Upper lobe of right lung (tissue), 1 donor: ENCODE measurements around the gene JAZF1. TPM values are rescaled to one million over a fixed set of nuclear protein-coding genes. Genes with fewer than 3 reads are reported as not detected.

Source experiments
- ATAC-seq: fragments of 200-7000 bp; cut with Tn5 transposase; one replicate; pipeline ENCODE4 v1.9.1; 2020; ENCODE audit warnings: mild to moderate bottlenecking, moderate library complexity
- DNase-seq: peaks from one replicate; pipeline ENCODE4 v3.0.0-alpha.2; 2020
- H3K27ac ChIP-seq: fragments of 200-600 bp; one replicate; pipeline ENCODE4 v1.8.0; 2022
- H3K27me3 ChIP-seq: fragments of 200-600 bp; one replicate; pipeline ENCODE4 v1.8.0; 2022; ENCODE audit warnings: mild to moderate bottlenecking
- H3K36me3 ChIP-seq: fragments of 200-600 bp; one replicate; pipeline ENCODE4 v1.8.0; 2022
- H3K4me1 ChIP-seq: fragments of 200-600 bp; one replicate; pipeline ENCODE4 v1.8.0; 2022
- H3K4me3 ChIP-seq: fragments of 200-600 bp; one replicate; pipeline ENCODE4 v1.8.0; 2022; ENCODE audit warnings: mild to moderate bottlenecking
- H3K9me3 ChIP-seq: fragments of 200-600 bp; one replicate; pipeline ENCODE4 v1.8.0; 2022
- CTCF ChIP-seq: fragments of 200-600 bp; IDR thresholded peaks from one replicate; pipeline ENCODE4 v1.8.0; 2022; ENCODE audit warnings: antibody characterized with exemption
- intact Hi-C: fragments of 100-400 bp; cut with DNase I; formaldehyde crosslinking; loops from one replicate; pipeline ENCODE4 v1.11.0; 2022
- total RNA-seq: library from RNA; stranded (reverse); fragmentation: NEBNext Ultra II Directional; extraction: Animal tissue kit (Norgen Biotek cat#: 25700); gene quantifications from one replicate; pipeline ENCODE4 v1.2.1, GENCODE V29; 2021
- donor health status: DM: no; HTN: yes; CAD: no; lungs with severe emphysema.

JAZF1 gene
- total RNA-seq, 1 donor from 2014 or later, result 20.6 TPM

GRCh38 chr7:28070297-28071055, 110.1 kb downstream of the JAZF1 start:
- H3K4me3 ChIP-seq, result no peak overlapping the region
- H3K27me3 ChIP-seq, result no peaks in the 10 kb centered on the region
- no peaks in the 10 kb centered on the region for H3K9me3 ChIP-seq
- H3K4me1 ChIP-seq, result no peaks in the 10 kb centered on the region
- DNase-seq, result no peak
- no peak for ATAC-seq
- TF ChIP-seq CTCF, result no peak
- H3K36me3 ChIP-seq, result no peaks in the 10 kb centered on the region
- intact Hi-C loops, result no loop called here
- no peak overlapping the region for H3K27ac ChIP-seq

- DNase-seq (peak; percentile 66), ATAC-seq (peak; percentile 85)
- intact Hi-C loops, result no loop called here
- H3K4me1 ChIP-seq, result peaks cover 2% of the 10 kb centered on the region
- no peaks in the 10 kb centered on the region for H3K9me3 ChIP-seq
- no peaks in the 10 kb centered on the region for H3K27me3 ChIP-seq
- H3K36me3 ChIP-seq, result no peaks in the 10 kb centered on the region
- peak overlapping the region; percentile 24 for H3K27ac ChIP-seq
- TF ChIP-seq CTCF, result no peak
- no peak overlapping the region for H3K4me3 ChIP-seq
Observed at GRCh38 chr7:28069807-28070206, 110.8 kb downstream of the JAZF1 start.

- no peaks in the 10 kb centered on the region for H3K9me3 ChIP-seq
- H3K36me3 ChIP-seq, result no peaks in the 10 kb centered on the region
- no peak for TF ChIP-seq CTCF
- peak overlapping the region; percentile 24 for H3K27ac ChIP-seq
- no peaks in the 10 kb centered on the region for H3K27me3 ChIP-seq
- H3K4me3 ChIP-seq, result no peak overlapping the region
- no peak for DNase-seq
- intact Hi-C loops, result no loop called here
- H3K4me1 ChIP-seq, result peaks cover 6% of the 10 kb centered on the region
- no peak for ATAC-seq
Observed at GRCh38 chr7:28069388-28069787, 111.2 kb downstream of the JAZF1 start.

- Histone ChIP-seq H3K36me3 (no peaks in the 10 kb centered on the region), H3K4me1 (peaks cover 10% of the 10 kb centered on the region), H3K9me3 (no peaks in the 10 kb centered on the region), H3K27me3 (no peaks in the 10 kb centered on the region), H3K4me3 (no peak overlapping the region), H3K27ac (no peak overlapping the region)
- no peak for ATAC-seq
- TF ChIP-seq CTCF, result no peak
- no peak for DNase-seq
- intact Hi-C loops, result no loop called here
Observed at GRCh38 chr7:28068811-28069216, 111.8 kb downstream of the JAZF1 start.

GRCh38 chr7:28067171-28067570, 113.4 kb downstream of the JAZF1 start:
- Histone ChIP-seq H3K36me3 (no peaks in the 10 kb centered on the region), H3K27ac (no peak overlapping the region), H3K4me1 (peaks cover 14% of the 10 kb centered on the region), H3K4me3 (no peak overlapping the region), H3K27me3 (no peaks in the 10 kb centered on the region), H3K9me3 (no peaks in the 10 kb centered on the region)
- ATAC-seq (no peak), DNase-seq (no peak)
- intact Hi-C loops, result no loop called here
- no peak for TF ChIP-seq CTCF
